ENCODE measurements around the gene MEGF11.

The MEGF11 gene

DNA sequence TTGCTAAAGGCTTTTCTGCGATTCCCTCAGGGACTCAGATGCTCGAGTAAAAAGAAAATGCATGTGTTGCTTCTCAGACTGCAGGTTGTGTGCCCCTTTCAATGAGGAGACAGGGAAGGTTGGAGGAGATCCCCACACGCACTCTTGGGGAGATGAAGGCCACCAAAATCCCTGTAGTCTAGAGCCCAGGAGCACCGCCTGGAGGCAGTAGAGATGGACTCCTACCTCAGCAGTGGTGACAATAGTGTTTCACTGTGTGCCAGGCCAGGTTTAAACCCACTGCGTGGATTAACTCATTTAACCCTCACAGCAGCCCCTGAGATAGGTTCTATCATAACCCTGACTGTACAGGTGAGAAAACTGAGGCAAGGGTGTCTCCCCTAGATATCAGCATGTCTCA, 15.2 kb downstream of the MEGF11 start:
- TF ChIP-seq ZNF274 (IDR thresholded peaks at IDR 0.05; ENCODE audit: low read depth, low read length): no peak
- H3K4me3 ChIP-seq (ENCODE audit: low read length): no peak overlapping the region

DNA sequence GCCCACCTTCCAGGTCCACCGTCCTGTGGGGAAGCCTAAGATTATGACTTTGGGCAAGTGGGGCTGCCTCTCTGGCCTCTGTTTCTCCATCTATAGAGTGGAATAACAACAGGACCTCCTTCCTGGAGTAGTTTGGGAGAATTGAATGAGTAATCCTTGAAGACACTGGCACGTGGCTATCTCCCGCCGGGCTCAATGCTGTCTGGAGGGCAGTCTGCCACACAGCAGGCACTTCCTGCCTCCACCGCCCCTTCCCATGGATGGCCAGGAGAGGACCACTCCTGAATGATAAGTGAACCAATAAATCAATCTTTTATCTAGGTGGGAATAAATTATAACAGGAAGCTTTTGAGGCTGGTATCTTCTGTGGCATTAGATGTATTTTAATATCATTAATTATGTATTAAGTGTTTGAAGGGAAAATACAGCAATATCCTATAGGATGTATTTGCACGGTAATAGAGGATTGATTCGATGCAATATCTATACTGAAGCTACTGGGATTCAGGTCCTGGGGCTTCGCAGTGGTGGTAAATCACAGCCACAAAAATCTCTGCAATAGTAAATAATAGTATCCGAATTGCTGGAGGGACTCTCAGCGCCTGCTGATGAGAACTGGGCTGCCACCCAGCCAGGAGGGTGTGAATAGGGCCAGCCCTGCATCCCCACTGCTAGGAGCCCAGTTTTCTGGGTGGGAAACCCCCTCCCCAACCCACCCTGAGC, 15.9 kb downstream of the MEGF11 start:
- no peak for TF ChIP-seq ZNF274 (IDR thresholded peaks at IDR 0.05; ENCODE audit: low read depth, low read length)
- H3K4me3 ChIP-seq (ENCODE audit: low read length): no peak overlapping the region

DNA sequence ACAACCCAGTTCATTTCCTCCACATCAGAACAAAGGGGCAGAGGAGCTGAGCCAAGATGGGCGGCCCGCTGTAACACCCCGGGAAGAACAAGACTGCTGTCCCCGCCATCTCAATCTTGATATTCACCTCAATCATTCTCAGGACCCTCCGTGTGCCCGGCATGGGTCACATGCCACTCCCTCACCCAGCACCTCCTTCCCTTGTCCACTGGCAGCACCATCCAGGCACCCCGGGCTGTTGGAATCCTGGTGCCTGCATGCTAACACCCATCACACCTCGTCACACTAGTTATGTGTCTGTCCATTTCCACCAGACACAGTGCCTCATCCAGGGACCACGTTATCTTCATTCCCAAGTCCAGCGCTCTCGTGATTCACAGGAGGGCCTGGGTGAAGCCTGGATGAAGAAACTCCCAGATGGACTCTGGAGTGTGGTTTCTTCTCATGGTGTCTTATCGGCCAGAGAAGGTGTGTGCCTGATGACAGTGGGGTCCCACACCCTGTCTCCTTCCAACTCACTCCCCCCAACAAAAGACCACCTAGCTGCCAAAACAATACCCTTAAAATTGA, 16.7 kb downstream of the MEGF11 start:
- H3K4me3 ChIP-seq (ENCODE audit: low read length): no peak overlapping the region
- TF ChIP-seq ZNF274 (IDR thresholded peaks at IDR 0.05; ENCODE audit: low read depth, low read length): no peak

DNA sequence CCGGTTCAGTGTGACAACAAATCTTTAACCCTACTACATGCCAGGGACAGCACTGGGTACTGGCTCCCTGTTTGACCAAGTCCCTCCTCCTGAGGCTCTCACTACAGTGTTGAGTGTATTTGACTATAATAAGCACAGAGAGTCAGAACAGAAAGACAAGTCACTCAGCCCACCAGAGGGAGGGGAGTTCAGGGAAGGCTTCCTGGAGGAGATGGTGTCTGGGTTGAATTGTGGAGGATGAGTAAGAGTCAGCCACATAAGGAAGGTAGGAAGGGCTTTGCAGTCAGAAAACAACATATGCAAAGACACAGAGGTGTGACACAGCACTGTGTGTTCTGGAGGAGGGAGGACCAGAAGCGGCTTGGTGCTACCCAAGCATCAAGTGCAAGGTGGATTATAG, 17.7 kb downstream of the MEGF11 start:
- H3K4me3 ChIP-seq (ENCODE audit: low read length): no peak overlapping the region
- no peak for TF ChIP-seq ZNF274 (IDR thresholded peaks at IDR 0.05; ENCODE audit: low read depth, low read length)

DNA sequence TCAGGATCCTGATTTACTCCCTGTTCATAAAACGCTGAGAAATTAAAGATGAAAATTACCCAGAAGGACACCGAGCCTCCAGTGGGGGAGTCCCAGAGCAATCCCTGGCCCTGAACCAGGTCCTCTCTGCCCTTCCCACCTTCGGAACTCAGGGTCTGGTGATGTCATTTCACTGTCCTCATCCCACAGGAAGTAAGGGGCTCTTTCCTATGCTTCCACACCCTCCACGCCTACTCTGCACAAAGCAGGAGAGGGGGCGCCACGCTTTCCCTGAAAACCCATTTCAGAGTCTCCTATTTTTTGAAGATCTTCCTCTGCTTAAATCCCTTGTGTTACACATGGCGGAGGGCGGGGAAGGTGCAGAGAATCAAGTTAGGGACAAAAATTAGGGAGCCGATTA, 18.8 kb downstream of the MEGF11 start:
- TF ChIP-seq ZNF274 (IDR thresholded peaks at IDR 0.05; ENCODE audit: low read depth, low read length): no peak
- no peak overlapping the region for H3K4me3 ChIP-seq (ENCODE audit: low read length)

DNA sequence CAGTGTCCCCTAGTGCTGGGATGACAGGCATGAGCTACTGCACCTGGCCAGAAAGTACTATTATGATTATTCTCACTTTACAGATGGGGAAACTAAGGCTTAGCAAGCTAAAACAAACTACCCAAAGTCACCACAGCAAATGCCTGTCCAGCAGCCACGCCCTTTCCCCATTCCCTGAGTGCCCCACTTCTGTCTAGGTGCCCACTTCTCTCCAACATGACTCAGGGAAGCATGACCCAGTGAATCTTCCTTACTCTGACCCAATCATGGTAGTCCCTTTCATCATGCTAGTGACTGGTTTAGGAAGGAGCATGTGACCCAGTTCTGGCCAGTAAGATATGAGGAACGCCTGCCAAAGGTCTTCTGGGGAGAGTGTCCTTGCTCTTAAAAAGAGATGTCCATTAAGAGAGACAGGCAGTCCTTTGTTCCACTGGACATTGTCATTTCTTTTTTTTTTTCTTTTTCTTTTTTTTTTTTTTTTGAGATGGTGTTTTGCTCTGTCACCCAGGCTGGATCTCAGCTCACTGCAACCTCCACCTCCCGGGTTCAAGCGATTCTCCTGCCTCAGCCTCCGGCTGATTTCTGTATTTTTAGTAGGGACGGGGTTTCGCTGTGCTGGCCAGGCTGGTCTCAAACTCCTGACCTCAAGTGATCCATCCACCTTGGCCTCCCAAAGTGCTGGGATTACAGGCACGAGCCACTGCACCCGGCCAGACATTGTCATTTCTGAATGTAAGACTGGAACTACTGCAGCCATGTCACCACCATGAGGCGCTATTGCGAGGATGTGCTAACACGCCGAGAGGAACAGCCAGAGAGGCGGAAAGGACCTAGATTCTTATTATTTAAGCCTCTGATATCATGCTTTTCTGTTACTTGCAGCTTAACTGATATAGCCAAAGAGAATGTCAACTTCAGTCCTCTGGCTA, 19.8 kb downstream of the MEGF11 start:
- TF ChIP-seq ZNF274 (IDR thresholded peaks at IDR 0.05; ENCODE audit: low read depth, low read length): no peak
- H3K4me3 ChIP-seq (ENCODE audit: low read length): no peak overlapping the region

DNA sequence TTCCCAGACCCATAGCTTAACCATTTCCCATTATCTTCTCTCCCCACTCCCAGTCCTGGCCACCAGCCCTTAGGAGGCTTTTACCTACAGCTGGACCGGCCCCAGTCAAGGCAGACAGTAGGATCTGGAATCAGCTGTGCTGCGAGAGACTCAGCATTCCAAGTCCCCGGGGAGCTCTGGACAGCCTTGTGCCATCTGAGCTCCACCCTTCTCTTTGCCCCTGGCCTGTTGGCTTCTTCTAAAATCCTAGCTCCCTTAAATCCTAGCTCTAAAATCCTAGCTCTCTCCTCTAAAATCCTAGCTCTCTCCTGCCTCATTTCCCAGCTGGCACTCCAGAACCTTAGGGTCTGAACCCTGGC, 21.3 kb downstream of the MEGF11 start:
- TF ChIP-seq ZNF274 (IDR thresholded peaks at IDR 0.05; ENCODE audit: low read depth, low read length): no peak

DNA sequence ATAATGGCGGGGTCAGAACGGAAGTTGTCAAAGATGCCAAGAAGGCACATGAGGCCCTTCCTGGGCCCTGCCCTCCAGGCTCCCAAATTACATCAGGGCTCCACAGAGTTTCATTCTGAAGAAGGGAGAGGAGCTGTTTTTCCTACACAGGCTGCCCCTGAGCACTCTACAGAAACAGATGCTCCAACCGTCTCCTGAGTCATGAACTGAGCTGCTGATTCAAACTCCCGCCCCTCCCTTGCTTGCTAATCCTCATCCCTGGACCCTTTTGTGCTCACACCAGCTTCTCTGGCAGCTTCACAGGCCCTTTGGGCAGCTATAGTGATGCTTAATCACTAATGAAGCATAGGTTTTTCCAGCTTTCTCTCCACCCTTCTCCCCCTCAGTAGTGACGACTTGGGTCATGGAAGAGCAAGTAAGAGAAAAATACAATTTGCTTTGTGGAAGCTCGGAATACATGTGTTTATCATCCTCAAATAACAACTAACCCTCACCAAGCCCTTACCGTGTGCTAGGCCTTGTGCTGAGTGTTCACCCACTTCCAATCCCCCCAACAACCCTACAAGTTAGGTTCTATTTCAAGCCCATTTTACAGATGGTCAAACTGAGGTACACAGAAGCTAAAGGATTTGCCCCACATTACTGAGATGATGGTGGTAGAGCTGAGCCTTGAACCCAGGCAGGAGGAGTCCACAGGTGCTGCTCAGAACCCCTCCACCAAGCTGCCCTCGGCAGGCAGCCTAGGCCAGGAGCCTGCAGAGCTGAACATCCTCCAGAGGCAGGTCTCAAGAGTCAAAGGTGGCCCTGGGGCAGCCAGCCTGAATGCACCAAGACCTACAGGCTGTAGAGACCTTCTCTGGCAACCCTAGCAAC, 21.9 kb downstream of the MEGF11 start:
- H3K4me3 ChIP-seq (ENCODE audit: low read length): no peak overlapping the region
- TF ChIP-seq ZNF274 (IDR thresholded peaks at IDR 0.05; ENCODE audit: low read depth, low read length): no peak

More for the DNA sequence above, 21.3 kb downstream of the MEGF11 start:
- no peak overlapping the region for H3K4me3 ChIP-seq (ENCODE audit: low read length)

DNA sequence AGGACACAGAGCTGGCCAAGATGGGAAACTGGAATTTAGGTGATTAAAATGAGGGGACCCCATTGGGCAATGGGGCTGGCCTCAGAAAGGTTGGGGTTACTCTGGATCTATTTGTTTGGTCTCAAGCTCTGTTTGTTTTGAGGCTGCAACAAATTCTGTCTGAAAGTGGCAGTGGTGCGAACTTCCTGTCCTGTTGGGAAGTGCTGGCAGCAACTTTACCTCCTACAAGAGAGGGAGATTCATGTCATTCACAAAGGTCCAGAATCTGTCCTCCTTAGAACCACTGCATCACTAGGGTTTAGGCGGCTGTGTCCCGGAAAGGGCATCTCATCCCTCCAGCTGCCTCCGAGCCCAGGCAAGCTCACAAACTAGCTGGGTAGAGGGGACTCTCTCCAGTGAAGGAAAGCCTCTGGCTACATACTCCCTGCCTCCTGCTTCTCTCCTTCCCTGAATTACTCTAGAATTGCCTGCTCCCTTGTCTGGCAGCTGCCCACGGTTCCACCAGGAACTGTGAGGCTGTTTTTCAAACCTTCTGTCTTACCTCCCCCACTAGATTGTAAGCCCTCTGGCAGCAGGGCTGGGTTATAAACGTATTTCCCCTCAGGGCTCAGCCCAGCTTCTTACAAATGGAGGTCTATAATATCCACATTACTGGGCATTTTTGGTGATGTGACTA, 23.6 kb downstream of the MEGF11 start:
- TF ChIP-seq ZNF274 (IDR thresholded peaks at IDR 0.05; ENCODE audit: low read depth, low read length): no peak

DNA sequence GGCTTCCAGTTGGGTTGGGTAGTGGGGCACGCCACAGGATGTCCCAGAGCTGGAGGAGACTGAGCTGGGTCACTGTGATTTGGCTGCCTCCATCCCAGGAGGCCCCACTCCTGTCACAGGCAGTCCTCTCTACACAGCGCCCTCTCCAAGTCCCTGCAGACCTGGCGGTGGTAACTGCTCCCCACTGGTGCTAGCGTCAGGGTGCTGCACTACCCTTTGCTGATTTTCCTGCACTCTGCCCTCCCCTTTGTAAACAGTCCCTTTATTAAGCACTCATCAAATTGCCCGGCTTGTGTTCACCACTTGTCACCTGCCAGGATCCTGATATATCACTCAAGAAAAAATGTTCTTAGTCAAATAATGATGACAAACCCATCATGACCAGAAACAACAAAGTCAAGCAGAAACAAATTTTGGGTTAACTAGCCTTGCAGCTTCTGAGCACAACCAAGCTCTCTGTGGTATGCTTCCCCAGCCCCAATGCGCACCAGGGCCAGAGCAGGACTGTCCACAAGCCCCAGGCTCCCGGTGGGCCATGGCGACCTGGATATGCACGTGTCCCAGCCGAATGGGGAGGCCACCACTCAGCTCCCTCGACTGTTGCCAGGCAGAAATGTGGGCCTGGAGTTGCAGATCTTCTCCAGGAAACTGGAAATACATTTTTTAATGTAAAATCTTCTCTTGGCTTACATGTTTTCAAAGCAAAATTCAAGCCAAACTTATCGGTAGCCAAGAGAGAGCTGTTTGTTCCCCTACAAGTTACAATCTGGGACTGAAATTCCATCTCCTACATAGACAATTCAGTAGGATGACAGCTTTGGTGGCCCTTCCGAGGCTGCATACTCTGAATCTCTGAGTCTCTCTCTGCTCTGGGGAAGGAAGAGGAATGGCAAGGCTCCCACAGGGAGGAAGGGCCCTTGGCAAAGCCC, 24.5 kb downstream of the MEGF11 start:
- no peak overlapping the region for H3K4me3 ChIP-seq (ENCODE audit: low read length)
- no peak for TF ChIP-seq ZNF274 (IDR thresholded peaks at IDR 0.05; ENCODE audit: low read depth, low read length)

More for the DNA sequence above, 23.6 kb downstream of the MEGF11 start:
- no peak overlapping the region for H3K4me3 ChIP-seq (ENCODE audit: low read length)

DNA sequence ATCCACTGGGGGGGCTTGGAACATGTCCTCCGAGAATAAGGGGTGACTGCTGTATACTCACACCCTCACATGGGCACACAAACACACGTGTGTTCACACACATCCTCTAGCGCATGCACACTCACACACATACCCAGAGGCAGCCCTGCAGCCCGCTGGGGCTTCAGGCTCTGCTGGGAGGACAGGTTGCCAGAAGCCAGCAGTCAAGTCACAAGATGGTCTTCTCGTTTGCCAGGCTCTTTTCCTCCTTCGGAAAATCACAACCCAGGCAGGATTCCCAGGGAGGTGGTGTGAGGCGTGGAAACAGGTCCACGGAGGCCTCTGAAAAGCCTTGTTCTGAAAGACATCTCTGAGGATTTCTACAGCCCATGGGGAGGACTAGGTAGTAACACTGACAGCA, 26.8 kb downstream of the MEGF11 start:
- H3K4me3 ChIP-seq (ENCODE audit: low read length): no peak overlapping the region
- no peak for TF ChIP-seq ZNF274 (IDR thresholded peaks at IDR 0.05; ENCODE audit: low read depth, low read length)

DNA sequence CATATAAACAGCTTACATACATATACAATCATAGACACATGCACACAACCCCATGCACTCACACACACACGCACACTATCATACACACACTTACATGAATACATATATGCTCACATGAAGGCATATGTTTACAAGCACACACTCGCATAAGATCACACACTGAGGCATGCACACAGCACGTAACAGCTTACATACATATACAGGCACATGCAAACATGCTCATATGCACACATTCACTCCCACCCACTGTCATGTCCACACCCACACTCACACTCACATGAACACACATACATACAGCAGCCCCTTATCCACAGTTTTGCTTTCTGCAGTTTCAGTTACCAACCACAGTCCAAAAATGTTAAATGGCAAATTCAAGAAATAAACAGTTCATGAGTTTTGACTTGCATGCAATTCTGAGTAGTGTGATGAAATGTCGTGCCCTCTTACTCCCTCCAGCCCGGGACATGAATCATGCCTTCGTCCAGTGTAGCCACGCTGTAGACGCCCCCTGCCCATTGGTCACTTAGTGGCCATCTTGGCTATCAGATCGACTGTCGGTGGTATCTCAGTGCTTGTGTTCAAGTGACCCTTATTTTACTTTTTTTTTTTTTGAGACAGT, 27.8 kb downstream of the MEGF11 start:
- H3K4me3 ChIP-seq (ENCODE audit: low read length): no peak overlapping the region
- TF ChIP-seq ZNF274 (IDR thresholded peaks at IDR 0.05; ENCODE audit: low read depth, low read length): no peak

Data from GM08714 (cell line).